Measurements from ENCODE around the gene CD248.
"Not testable (repeated sequence)": the region's sequence is repeated elsewhere in the genome, so short reads cannot be mapped to it uniquely, and the experiment has no call there.

The CD248 gene

GRCh38 chr11:66288671-66289547 is 27.9 kb downstream of the CD248 start, which contains the start of gene YIF1A:
TSS of gene YIF1A (minus strand) at chr11:66289143. CDS start at chr11:66288985, 158 bp downstream.
- DNase-seq, result peak; percentile 86 to 100 (median 98)

GRCh38 chr11:66287889-66288670 is 28.8 kb downstream of the CD248 start:
- no peak for DNase-seq

- no peak for DNase-seq
Measured at GRCh38 chr11:66287211-66287888, 29.5 kb downstream of the CD248 start.

GRCh38 chr11:66286699-66287098 is 30.1 kb downstream of the CD248 start:
- DNase-seq, result no peak

GRCh38 chr11:66285250-66285947 is 31.4 kb downstream of the CD248 start:
- DNase-seq, result peak in 1 of 14 donors; percentile 54

GRCh38 chr11:66284526-66285078 is 32.2 kb downstream of the CD248 start:
- DNase-seq, result no peak

DNA sequence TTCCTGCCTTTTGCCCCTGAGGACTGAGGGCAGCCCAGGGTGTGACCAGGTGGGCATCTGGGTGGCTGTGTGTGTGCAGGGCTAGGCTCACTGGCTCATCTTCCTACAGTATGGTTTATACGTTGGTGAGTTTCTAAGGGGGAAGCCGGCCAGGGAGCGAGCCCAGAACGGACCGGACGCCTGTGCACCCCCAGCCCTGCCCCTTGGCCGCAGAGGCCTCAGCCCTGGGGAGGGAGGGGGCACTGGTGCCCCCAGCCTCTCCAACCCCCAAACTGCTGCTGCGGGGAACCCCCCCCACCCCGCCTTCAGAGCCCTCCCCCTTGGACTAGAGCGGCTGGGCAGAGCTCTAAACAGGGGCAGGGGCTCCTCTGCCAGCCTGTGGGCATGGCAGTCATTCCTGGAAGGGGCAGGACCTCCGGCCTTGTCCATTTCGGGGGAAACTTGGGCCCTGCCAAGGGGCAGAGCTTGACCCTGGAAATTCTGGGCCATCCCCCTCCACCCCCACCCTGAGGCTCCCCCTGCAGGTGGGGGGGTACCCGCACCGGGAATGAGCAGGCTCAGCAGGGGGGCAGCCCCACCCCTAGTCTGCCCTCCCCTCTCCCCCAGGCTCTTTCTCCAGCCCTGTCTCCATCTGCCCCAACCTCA is 33.3 kb downstream of the CD248 start:
- no peak for DNase-seq

DNA sequence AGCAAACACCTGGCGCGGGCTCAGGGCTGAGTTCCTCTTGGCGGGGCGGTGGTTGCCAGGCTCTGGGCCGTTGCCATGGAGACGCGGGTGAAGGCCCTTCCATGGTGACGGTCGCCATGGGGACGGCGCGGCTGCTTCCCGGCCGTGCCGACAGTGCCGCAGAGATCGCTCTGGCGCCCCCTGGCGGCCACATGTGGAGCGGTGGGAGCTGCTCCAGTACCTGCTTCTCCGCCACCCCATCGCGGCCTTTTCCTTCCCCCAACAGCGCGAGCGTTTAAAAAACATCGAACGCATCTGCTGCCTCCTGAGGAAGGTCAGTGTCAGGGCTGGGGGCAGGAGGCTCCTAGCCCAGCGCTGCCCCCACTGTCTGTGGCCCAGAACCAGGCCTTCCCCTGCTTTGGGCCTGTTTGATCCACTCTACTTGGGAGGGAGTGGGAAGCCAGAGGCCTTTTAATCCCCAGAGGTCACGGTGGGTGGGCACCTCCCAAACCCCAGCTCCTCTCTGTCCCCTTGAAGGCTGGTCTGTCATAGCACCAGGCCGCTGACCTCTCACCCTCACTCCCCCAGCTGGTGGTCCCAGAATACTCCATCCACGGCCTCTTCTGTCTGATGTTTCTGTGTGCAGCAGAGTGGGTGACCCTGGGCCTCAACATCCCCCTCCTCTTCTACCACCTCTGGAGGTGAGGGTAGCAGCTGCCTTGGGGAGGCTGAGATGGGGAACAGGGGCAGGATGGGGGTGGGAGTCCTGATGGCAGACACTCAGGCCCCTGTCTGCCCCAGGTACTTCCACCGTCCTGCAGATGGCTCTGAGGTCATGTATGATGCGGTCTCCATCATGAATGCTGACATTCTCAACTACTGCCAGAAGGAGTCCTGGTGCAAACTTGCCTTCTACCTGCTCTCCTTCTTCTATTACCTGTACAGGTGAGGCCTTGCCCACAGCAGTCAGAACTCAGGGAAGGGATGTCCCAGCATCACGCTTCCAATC is 34.1 kb downstream of the CD248 start:
- peak; percentile 67 to 97 (median 92) for DNase-seq

DNA sequence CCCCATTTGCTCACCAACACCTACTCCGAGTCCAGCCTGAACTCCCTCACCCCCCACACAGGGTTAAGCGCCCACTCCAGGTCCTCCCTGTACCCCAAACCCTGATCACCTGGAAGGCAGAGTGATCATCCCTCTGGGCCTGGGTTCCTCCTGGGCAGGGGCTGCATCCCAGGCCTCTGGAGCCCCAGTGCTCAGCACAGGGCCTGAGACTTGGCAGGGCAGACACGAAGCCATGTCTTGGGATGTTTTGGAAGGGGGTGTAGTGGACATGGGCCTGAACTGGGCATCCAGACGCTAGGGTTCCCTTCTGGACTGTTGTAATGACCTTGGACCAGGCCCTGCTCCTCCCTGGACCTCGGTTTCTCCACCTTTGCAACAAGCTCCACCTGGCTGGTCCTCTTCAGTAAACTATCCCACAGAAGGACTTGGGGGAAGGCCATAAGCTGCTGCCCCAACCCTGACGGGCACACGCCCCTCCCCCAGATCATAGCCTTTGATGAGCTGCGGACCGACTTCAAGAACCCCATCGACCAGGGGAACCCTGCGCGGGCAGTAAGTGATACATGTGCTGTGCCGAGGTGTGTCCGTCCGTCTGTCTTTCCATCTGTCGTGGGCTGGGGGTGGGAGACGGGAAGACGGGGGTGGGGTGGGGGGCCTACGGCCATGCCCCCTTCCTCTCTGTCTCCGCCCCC is 34.9 kb downstream of the CD248 start:
- no peak for DNase-seq

GRCh38 chr11:66281001-66281400 is 35.8 kb downstream of the CD248 start:
- DNase-seq, result no peak

- DNase-seq, result peak in 1 of 14 donors; percentile 13
Measured at GRCh38 chr11:66280428-66280827, 36.4 kb downstream of the CD248 start.

DNA sequence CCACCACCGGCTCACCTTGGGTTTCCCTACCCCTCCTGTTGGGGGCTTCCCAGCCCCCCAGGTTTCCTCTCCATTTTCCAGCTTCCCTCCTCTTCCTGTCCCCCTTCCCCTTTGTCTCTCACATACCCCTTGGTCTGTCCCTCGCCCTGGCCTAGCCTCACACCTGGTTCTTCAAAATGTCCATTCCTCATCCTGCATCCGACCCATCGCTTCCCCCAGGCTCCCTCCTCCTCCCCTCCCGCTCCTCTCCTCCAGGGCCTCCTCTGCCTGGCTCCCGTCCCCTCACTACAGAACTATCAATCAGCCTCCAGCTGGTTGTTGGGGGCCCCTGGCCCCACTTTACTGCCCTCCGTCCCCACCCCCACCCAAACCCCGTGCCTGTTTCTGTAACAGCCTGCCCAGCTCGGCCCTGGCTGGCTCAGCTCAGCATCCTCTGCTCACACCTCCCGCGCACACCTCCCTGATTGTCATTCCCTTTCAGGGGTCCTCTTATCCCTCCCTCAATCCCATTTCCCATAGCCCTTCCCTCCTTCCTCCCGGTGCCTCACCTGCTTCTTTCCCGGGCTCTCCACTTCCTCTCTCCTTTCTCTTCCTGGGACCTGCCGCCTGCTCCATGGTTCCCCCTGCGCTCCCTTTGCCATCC is 37.6 kb downstream of the CD248 start:
- DNase-seq, result no peak

DNA sequence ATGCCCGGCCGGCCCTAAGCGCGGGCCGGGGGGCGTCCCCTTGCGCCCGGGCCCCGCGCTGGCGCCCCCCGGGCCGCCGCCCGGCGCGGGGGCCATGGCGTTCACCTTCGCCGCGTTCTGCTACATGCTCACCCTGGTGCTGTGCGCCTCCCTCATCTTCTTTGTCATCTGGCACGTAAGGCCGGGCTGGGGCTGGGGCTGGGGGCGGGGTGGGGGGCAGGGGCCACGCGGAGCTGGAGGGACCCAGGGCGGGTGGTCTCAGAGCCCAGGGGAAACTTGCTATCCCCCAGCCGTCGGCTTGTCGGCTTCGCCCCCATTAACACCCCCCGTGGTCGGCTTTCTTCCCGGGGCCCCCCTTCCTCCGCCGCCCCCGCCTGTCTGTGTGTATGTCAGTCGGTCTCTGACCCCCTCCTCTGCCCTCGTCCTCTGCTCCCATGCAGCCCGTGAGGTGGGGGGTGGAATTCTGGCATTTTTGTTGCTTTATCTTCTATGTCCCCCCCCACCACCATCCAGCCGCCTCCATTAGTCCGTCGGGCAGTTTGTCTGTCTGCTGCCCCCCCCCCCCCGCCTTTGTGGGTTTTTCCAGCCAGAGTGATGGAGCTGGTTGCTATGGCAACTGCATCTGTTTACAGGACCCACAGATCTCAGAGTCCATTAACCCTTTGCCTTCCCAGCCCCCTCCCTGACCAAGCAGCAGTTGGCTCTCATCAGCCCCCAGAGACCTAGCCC is 38.3 kb downstream of the CD248 start:
- no peak for DNase-seq

GRCh38 chr11:66277471-66278362 is 39.1 kb downstream of the CD248 start, which contains the start of gene CNIH2:
TSS of gene CNIH2 (plus strand) at chr11:66278175. CDS start at chr11:66278457, 282 bp downstream.
- peak in 1 of 14 donors; percentile 42 for DNase-seq

GRCh38 chr11:66277064-66277463 is 39.8 kb downstream of the CD248 start:
- DNase-seq, result not testable (repeated sequence)

DNA sequence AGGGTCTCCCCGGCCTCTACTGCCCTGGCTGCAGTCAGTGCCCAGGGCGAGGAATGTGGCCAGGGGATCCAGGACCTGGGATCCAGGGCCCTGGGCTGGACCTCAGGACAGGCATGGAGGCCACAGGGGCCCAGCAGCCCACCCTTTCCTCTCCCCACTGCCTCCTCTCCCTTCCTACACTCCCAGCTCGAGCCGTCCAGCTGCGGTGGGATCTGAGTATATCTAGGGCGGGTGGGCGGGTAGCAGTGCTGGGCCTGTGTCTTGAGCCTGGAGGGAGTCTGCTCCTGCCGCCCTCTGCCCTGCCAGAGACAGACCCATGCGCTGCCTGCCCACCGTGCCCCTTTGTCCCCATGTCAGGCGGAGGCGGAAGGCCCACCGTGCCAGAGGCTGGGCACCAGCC is 40.2 kb downstream of the CD248 start:
- not testable (repeated sequence) for DNase-seq

All from C1 segment of cervical spinal cord (tissue), 14 donors.